K562 (cell line): ENCODE measurements around the gene TM7SF2. TPM values are rescaled to one million over a fixed set of nuclear protein-coding genes. Genes with fewer than 3 reads are reported as not detected.
A peak's percentile ranks its signal among the peaks of the same experiment; 100 is the strongest.

Source experiments
- ARID1B ChIP-seq: fragments of 450-650 bp; IDR thresholded peaks from 2 replicates; pipeline ENCODE4 v1.6.1; 2016; ENCODE audit warnings: antibody characterized with exemption, mild to moderate bottlenecking, inconsistent platforms
- ATF1 ChIP-seq, 2 experiments: fragments of 450-650 bp in 1 of 2; IDR thresholded peaks; 2 replicates each; pipeline ENCODE4 v1.6.1; 2016; ENCODE audit warnings: missing compliant biosample characterization in 1 of 2, missing genetic modification characterization in 1 of 2
- ELF1 ChIP-seq: fragments of 200-800 bp; sonication (Bioruptor generic); IDR thresholded peaks from 2 replicates; pipeline ENCODE4 v1.6.1; 2016; ENCODE audit warnings: missing genetic modification characterization, missing compliant biosample characterization
- GABPA ChIP-seq: fragments of 200-800 bp; sonication (Bioruptor generic); conservative IDR thresholded peaks from 2 replicates; pipeline ENCODE4 v1.6.1; 2016; ENCODE audit warnings: low read depth, missing genetic modification characterization, missing compliant biosample characterization
- HES1 ChIP-seq: fragments of 450-650 bp; IDR thresholded peaks from 2 replicates; pipeline ENCODE4 v1.6.1; 2016; ENCODE audit warnings: low read depth, mild to moderate bottlenecking, moderate library complexity
- MAFF ChIP-seq: IDR thresholded peaks from 2 replicates; pipeline ENCODE4 v1.6.1; 2012; ENCODE audit warnings: low read length, improper control_type of control experiment
- NR1H2 ChIP-seq: sonication (generic); formaldehyde crosslinking; IDR thresholded peaks from 2 replicates; pipeline ENCODE4 v1.4.0; 2020; ENCODE audit warnings: mild to moderate bottlenecking, missing genetic modification reagents
- POLR2G ChIP-seq: fragments of 200-400 bp; formaldehyde crosslinking; IDR thresholded peaks from 2 replicates; pipeline ENCODE4 v1.6.1; 2017; ENCODE audit warnings: low read depth, mild to moderate bottlenecking, antibody characterized with exemption, low read length, moderate library complexity
- PRDM10 ChIP-seq: fragments of 450-650 bp; IDR thresholded peaks from 2 replicates; pipeline ENCODE4 v1.6.1; 2018; ENCODE audit not compliant: partially characterized antibody
- RBFOX2 ChIP-seq: fragments of 200-400 bp; formaldehyde crosslinking; IDR thresholded peaks from 2 replicates; pipeline ENCODE4 v1.6.1; 2017; ENCODE audit warnings: low read depth, mild to moderate bottlenecking, low read length, moderate library complexity
- RFX1 ChIP-seq: fragments of 450-650 bp; IDR thresholded peaks from 2 replicates; pipeline ENCODE4 v1.6.1; 2016; ENCODE audit warnings: mild to moderate bottlenecking, moderate library complexity
- SMARCA4 ChIP-seq: fragments of 450-650 bp; IDR thresholded peaks from 2 replicates; pipeline ENCODE4 v1.6.1; 2016
- TFAP4 ChIP-seq: sonication (generic); formaldehyde crosslinking; IDR thresholded peaks from 2 replicates; pipeline ENCODE4 v1.8.0; 2022; ENCODE audit warnings: missing genetic modification reagents, mild to moderate bottlenecking, moderate library complexity, borderline replicate concordance
- ZNF253 ChIP-seq: fragments of 250-450 bp; sonication (Bioruptor Pico); conservative IDR thresholded peaks from 2 replicates; pipeline ENCODE4 v1.6.1; 2021; ENCODE audit warnings: mild to moderate bottlenecking
- ZNF511 ChIP-seq: sonication (generic); formaldehyde crosslinking; IDR thresholded peaks from 2 replicates; pipeline ENCODE4 v1.8.0; 2022; ENCODE audit warnings: mild to moderate bottlenecking, missing genetic modification reagents
- ZNF592 ChIP-seq: fragments of 450-650 bp; IDR thresholded peaks from 2 replicates; pipeline ENCODE4 v1.6.1; 2017; ENCODE audit warnings: antibody characterized with exemption, mild to moderate bottlenecking
- ZNF79 ChIP-seq: fragments of 250-450 bp; sonication (Bioruptor Pico); IDR thresholded peaks from 2 replicates; pipeline ENCODE4 v1.4.0; 2020; ENCODE audit warnings: low read depth, mild to moderate bottlenecking, moderate library complexity
- polyA plus RNA-seq, 8 experiments: library from polyadenylated mRNA; depleted of rRNA in 4 of 8; stranded (reverse) in 5 of 8; unstranded in 3 of 8; fragments of >200 nt; fragmentation: Nextera tagmentation in 2 of 8; fragmentation: Illumina TruSeq in 1 of 8; extraction: Ambion mirVana in 2 of 8; extraction: Trizol in 1 of 8; gene quantifications; 2 replicates each; pipeline versions ENCODE4 v1.2.1 to v1.2.3, GENCODE V29; 2011 to 2014; ENCODE audit warnings: inconsistent platforms in 1 of 8, missing spikeins in 1 of 8
- total RNA-seq, 7 experiments: library from RNA; depleted of rRNA in 6 of 7; stranded (reverse); fragments of >200 nt in 6 of 7; fragmentation: Illumina TruSeq in 2 of 7; extraction: Trizol in 2 of 7; gene quantifications; 2 replicates each; pipeline versions ENCODE4 v1.2.1 to v1.2.3, GENCODE V29; 2011 to 2021; ENCODE audit warnings: low replicate concordance in 1 of 7

The TM7SF2 gene
- total and polyA plus RNA-seq, 9 of the 15 experiments (the other 6 are each of a cell fraction or from before 2014, with no cell fraction given) = 1.2 to 22.0 (median 14.3) TPM

GRCh38 chr11:65150509-65151299, 39.0 kb downstream of the TM7SF2 start (continued):
- TF ChIP-seq ZNF511 (no peak), RBFOX2 (peak; percentile 57), GABPA (tag) (peak; percentile 35; the same call in 1 of the 2 replicates), ZNF253 (no peak), ARID1B (peak; percentile 74), POLR2G (peak; percentile 62), RFX1 (peak; percentile 77), ELF1 (tag) (0 out of 2 replicates have a peak, but pooled peaks have one; percentile 28), HES1 (peak; percentile 71), NR1H2 (CRISPR knock-in tag) (no peak), MAFF (peak; percentile 66), ZNF592 (peak; percentile 93), PRDM10 (peak; percentile 57), ATF1 (CRISPR knock-in tag; IDR thresholded peaks at IDR 0.05) (no peak), ATF1 (tag; IDR thresholded peaks at IDR 0.05) (peak; percentile 41), TFAP4 (CRISPR knock-in tag) (peak; percentile 49; the same call in 1 of the 2 replicates), ZNF79 (CRISPR knock-in tag) (no peak), SMARCA4 (peak; percentile 81; the same call in 1 of the 2 replicates)
